ENCODE measurements around the gene RFXAP. TPM values are rescaled to one million over a fixed set of nuclear protein-coding genes. Genes with fewer than 3 reads are reported as not detected.
A peak's percentile ranks its signal among the peaks of the same experiment; 100 is the strongest.

Gene RFXAP
- total RNA-seq, 1 experiment from 2014 or later: 16.0 TPM

DNA sequence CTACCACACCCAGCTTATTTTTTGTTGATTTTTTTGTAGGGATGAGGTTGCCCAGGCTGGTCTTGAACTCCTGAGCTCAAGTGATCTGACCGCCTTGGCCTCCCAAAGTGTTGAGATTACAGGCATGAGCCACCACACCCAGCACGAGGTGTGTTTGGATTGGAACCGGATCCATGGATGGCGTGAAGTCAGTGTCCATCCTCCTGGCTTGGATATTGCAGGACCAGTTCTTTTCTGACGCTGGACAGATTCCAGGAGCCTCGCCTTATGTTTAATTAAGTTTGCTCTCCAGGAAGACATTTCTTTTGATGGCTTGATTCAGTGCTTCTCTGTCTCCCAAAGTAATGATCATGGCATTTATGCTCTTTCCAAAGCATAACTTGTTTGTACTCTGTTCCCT lies 14.4 kb upstream of the RFXAP start:
- peak overlapping the region; percentile 97 for H3K27ac ChIP-seq (ENCODE audit: low read length)
- no peaks in the 10 kb centered on the region for H3K79me2 ChIP-seq (ENCODE audit: low read length)
- no peaks in the 10 kb centered on the region for H3K27me3 ChIP-seq (ENCODE audit: low read length)
- peaks cover 45% of the 10 kb centered on the region for H3K4me1 ChIP-seq (ENCODE audit: low read length)
- peak overlapping the region; percentile 56 for H3K9ac ChIP-seq (ENCODE audit: low read length)
- H3K9me2 ChIP-seq (replicated peaks; ENCODE audit: insufficient read depth, low read length): no peaks in the 10 kb centered on the region
- no peaks in the 10 kb centered on the region for H3K9me3 ChIP-seq (ENCODE audit: low read length)
- peak overlapping the region; percentile 71; the same call in 1 of the 2 replicates for H2AFZ ChIP-seq (ENCODE audit: low read length)
- no peaks in the 10 kb centered on the region for H4K20me1 ChIP-seq (ENCODE audit: insufficient read depth, low read depth, low read length)
- no peak for DNase-seq
- no peaks in the 10 kb centered on the region for H3K36me3 ChIP-seq (ENCODE audit: insufficient read depth, low read length)
- H3K4me2 ChIP-seq (ENCODE audit: low read depth, low read length, poor library complexity, severe bottlenecking): peak overlapping the region; percentile 95
- peak overlapping the region; percentile 57; the same call in 1 of the 2 replicates for H3K4me3 ChIP-seq (ENCODE audit: low read length)

DNA sequence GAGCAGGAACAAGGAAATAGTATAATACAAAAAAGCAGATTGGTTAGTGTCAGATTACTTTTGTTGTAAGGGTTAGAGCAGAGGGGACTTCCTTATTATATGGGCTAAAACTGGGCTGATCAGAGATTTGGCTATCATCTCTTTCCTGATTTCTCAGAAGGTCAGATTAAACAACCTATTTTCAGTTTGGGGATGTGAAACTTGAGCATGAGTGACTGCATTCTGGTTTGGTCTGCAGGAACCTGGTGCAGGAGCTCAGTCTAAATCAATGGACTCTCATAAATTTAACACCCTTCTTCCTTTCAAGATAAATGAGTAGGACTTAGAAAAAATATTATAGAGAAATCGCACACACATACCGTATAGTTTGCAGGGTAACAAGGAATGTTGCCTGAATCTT lies 12.9 kb upstream of the RFXAP start:
- Histone ChIP-seq H2AFZ (ENCODE audit: low read length) (peak overlapping the region; percentile 71), H3K4me1 (ENCODE audit: low read length) (peaks cover 45% of the 10 kb centered on the region), H3K36me3 (ENCODE audit: insufficient read depth, low read length) (no peaks in the 10 kb centered on the region), H3K27ac (ENCODE audit: low read length) (peak overlapping the region; percentile 97), H4K20me1 (ENCODE audit: insufficient read depth, low read depth, low read length) (no peaks in the 10 kb centered on the region), H3K79me2 (ENCODE audit: low read length) (no peaks in the 10 kb centered on the region), H3K27me3 (ENCODE audit: low read length) (no peaks in the 10 kb centered on the region), H3K9ac (ENCODE audit: low read length) (peak overlapping the region; percentile 56), H3K9me2 (replicated peaks; ENCODE audit: insufficient read depth, low read length) (no peaks in the 10 kb centered on the region), H3K9me3 (ENCODE audit: low read length) (no peaks in the 10 kb centered on the region), H3K4me2 (ENCODE audit: low read depth, low read length, poor library complexity, severe bottlenecking) (peak overlapping the region; percentile 95), H3K4me3 (ENCODE audit: low read length) (peak overlapping the region; percentile 57)
- DNase-seq: peak; percentile 93

GRCh38 chr13:36807616-36808015 lies 11.4 kb upstream of the RFXAP start:
- Histone ChIP-seq H3K4me2 (ENCODE audit: low read depth, low read length, poor library complexity, severe bottlenecking) (no peak overlapping the region), H4K20me1 (ENCODE audit: insufficient read depth, low read depth, low read length) (no peaks in the 10 kb centered on the region), H3K27me3 (ENCODE audit: low read length) (no peaks in the 10 kb centered on the region), H3K36me3 (ENCODE audit: insufficient read depth, low read length) (no peaks in the 10 kb centered on the region), H3K27ac (ENCODE audit: low read length) (no peak overlapping the region), H2AFZ (ENCODE audit: low read length) (no peak overlapping the region), H3K9ac (ENCODE audit: low read length) (no peak overlapping the region), H3K4me1 (ENCODE audit: low read length) (peaks cover 45% of the 10 kb centered on the region), H3K4me3 (ENCODE audit: low read length) (no peak overlapping the region), H3K9me2 (replicated peaks; ENCODE audit: insufficient read depth, low read length) (no peaks in the 10 kb centered on the region), H3K79me2 (ENCODE audit: low read length) (no peaks in the 10 kb centered on the region), H3K9me3 (ENCODE audit: low read length) (no peaks in the 10 kb centered on the region)
- no peak for DNase-seq

DNA sequence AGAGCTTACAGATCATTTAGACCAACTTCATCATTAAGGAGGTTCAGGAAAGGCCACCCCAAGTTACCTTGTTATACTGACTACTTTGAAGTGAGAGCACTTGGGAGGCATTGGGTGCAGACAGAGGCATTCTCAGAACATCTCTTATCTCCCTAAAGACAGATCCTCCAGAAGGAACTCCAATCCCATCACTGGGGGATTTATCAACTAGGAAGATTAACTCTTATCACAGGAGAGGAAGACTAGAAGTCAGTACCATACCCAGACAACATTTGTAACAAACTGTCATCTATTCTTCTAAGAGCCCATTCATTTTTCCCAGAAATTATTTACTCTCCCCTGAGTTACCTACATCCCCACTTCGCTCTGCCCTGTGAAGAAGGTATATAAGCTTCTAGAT lies 5.8 kb upstream of the RFXAP start:
- Histone ChIP-seq H3K27ac (ENCODE audit: low read length) (no peak overlapping the region), H4K20me1 (ENCODE audit: insufficient read depth, low read depth, low read length) (no peaks in the 10 kb centered on the region), H3K9ac (ENCODE audit: low read length) (no peak overlapping the region), H2AFZ (ENCODE audit: low read length) (no peak overlapping the region), H3K4me3 (ENCODE audit: low read length) (no peak overlapping the region), H3K4me1 (ENCODE audit: low read length) (peaks cover 3% of the 10 kb centered on the region), H3K27me3 (ENCODE audit: low read length) (no peaks in the 10 kb centered on the region), H3K36me3 (ENCODE audit: insufficient read depth, low read length) (no peaks in the 10 kb centered on the region), H3K9me3 (ENCODE audit: low read length) (no peaks in the 10 kb centered on the region), H3K4me2 (ENCODE audit: low read depth, low read length, poor library complexity, severe bottlenecking) (no peak overlapping the region), H3K79me2 (ENCODE audit: low read length) (no peaks in the 10 kb centered on the region), H3K9me2 (replicated peaks; ENCODE audit: insufficient read depth, low read length) (no peaks in the 10 kb centered on the region)
- no peak for DNase-seq

- Histone ChIP-seq H3K79me2 (ENCODE audit: low read length) (peaks cover 2% of the 10 kb centered on the region), H4K20me1 (ENCODE audit: insufficient read depth, low read depth, low read length) (no peaks in the 10 kb centered on the region), H3K27me3 (ENCODE audit: low read length) (no peaks in the 10 kb centered on the region), H3K4me1 (ENCODE audit: low read length) (peaks cover 8% of the 10 kb centered on the region), H3K4me2 (ENCODE audit: low read depth, low read length, poor library complexity, severe bottlenecking) (no peak overlapping the region), H3K9ac (ENCODE audit: low read length) (no peak overlapping the region), H3K4me3 (ENCODE audit: low read length) (no peak overlapping the region), H3K27ac (ENCODE audit: low read length) (no peak overlapping the region), H2AFZ (ENCODE audit: low read length) (no peak overlapping the region), H3K9me3 (ENCODE audit: low read length) (no peaks in the 10 kb centered on the region), H3K36me3 (ENCODE audit: insufficient read depth, low read length) (no peaks in the 10 kb centered on the region), H3K9me2 (replicated peaks; ENCODE audit: insufficient read depth, low read length) (no peaks in the 10 kb centered on the region)
- no peak for DNase-seq
Observed at GRCh38 chr13:36814465-36814864, 4.6 kb upstream of the RFXAP start.

DNA sequence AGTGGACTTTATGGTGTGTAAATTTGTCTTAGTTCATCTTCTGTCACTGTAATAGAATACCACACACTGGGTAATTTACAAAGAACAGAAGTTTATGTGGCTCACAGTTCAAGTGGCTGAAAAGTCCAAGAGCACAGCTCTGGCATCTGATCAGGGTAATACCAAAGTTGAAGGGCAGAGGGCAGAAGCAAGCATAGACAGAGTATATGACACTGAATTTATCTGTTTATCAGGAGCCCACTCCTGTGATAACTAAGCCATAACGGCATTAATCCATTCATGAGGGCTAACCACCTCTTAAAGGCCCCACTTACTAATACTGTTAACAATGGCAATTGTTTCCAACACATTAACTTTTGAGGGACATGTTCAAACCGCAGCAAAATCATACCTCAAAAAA lies 4.0 kb upstream of the RFXAP start:
- no peak overlapping the region for H3K4me2 ChIP-seq (ENCODE audit: low read depth, low read length, poor library complexity, severe bottlenecking)
- DNase-seq: peak; percentile 71
- H3K4me3 ChIP-seq (ENCODE audit: low read length): no peak overlapping the region
- no peaks in the 10 kb centered on the region for H3K36me3 ChIP-seq (ENCODE audit: insufficient read depth, low read length)
- no peaks in the 10 kb centered on the region for H3K9me2 ChIP-seq (replicated peaks; ENCODE audit: insufficient read depth, low read length)
- H4K20me1 ChIP-seq (ENCODE audit: insufficient read depth, low read depth, low read length): no peaks in the 10 kb centered on the region
- H3K27ac ChIP-seq (ENCODE audit: low read length): no peak overlapping the region
- H3K9ac ChIP-seq (ENCODE audit: low read length): no peak overlapping the region
- no peaks in the 10 kb centered on the region for H3K9me3 ChIP-seq (ENCODE audit: low read length)
- H2AFZ ChIP-seq (ENCODE audit: low read length): no peak overlapping the region
- peaks cover 8% of the 10 kb centered on the region for H3K79me2 ChIP-seq (ENCODE audit: low read length)
- H3K27me3 ChIP-seq (ENCODE audit: low read length): no peaks in the 10 kb centered on the region
- H3K4me1 ChIP-seq (ENCODE audit: low read length): peaks cover 12% of the 10 kb centered on the region

DNA sequence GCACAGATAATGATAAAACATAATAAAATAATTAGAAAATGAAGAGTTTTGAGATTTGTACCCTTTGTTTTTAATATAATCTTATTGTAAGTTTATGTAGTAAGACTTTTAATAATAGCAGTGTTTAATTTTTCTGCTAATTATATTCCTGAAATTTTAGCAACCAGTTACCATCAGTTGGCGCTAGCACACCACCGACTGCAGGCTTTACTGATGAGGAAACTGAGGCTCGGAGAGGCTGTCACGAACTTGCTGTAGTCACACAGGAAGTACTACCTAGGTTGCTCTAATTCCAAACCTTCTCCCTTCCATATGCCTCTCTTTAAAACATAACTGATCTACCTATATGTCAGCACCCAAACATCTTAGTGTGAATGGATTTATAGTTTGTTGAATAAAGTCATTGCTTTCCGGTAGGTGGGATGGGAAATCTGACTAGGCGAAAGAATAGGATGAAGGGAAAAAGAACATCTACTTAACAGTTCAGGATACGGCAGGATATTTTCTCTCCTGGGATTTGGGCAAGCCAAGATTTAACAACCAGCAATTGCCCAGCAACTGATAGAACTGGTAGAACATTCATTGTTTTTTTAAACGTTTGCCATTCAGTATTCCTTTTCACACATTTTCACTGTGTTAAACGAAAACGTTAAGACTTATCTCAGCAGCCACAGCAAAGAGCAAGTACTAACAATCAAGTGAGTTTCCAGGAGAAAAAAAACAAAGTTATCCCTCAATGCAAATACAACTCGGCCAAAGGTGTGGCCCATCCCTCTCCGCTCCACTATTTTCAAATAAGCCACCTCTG lies 822 bp upstream of the RFXAP start:
- no peaks in the 10 kb centered on the region for H3K9me2 ChIP-seq (replicated peaks; ENCODE audit: insufficient read depth, low read length)
- H3K9me3 ChIP-seq (ENCODE audit: low read length): no peaks in the 10 kb centered on the region
- 0 out of 2 replicates have a peak, but pooled peaks cover 8% of the 10 kb centered on the region for H3K36me3 ChIP-seq (ENCODE audit: insufficient read depth, low read length)
- peak overlapping the region; percentile 85 for H3K4me3 ChIP-seq (ENCODE audit: low read length)
- H4K20me1 ChIP-seq (ENCODE audit: insufficient read depth, low read depth, low read length): no peaks in the 10 kb centered on the region
- peak overlapping the region; percentile 92 for H3K9ac ChIP-seq (ENCODE audit: low read length)
- H2AFZ ChIP-seq (ENCODE audit: low read length): peak overlapping the region; percentile 97
- peak; percentile 65 for DNase-seq
- peaks cover 44% of the 10 kb centered on the region for H3K4me1 ChIP-seq (ENCODE audit: low read length)
- H3K27ac ChIP-seq (ENCODE audit: low read length): no peak overlapping the region
- H3K27me3 ChIP-seq (ENCODE audit: low read length): no peaks in the 10 kb centered on the region
- H3K79me2 ChIP-seq (ENCODE audit: low read length): peaks cover 40% of the 10 kb centered on the region
- peak overlapping the region; percentile 96 for H3K4me2 ChIP-seq (ENCODE audit: low read depth, low read length, poor library complexity, severe bottlenecking)

DNA sequence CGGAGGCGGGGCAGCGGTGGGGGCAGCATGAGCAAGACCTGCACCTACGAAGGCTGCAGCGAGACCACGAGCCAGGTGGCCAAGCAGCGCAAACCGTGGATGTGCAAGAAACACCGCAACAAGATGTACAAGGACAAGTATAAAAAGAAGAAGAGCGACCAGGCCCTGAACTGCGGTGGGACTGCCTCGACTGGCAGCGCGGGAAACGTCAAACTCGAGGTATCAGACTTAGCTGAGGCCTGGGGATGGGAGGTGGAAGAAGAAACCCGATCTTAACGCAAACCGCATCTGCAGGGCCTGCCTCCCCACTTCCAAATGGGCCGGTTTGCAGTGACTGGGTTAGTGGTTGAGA lies 693 bp downstream of the RFXAP start:
- Histone ChIP-seq H3K79me2 (ENCODE audit: low read length) (peaks cover 55% of the 10 kb centered on the region), H3K4me1 (ENCODE audit: low read length) (peaks cover 58% of the 10 kb centered on the region), H3K9me3 (ENCODE audit: low read length) (no peaks in the 10 kb centered on the region), H3K4me3 (ENCODE audit: low read length) (peak overlapping the region; percentile 85), H3K9me2 (replicated peaks; ENCODE audit: insufficient read depth, low read length) (no peaks in the 10 kb centered on the region), H3K9ac (ENCODE audit: low read length) (peak overlapping the region; percentile 92), H2AFZ (ENCODE audit: low read length) (peak overlapping the region; percentile 81; the same call in 1 of the 2 replicates), H3K4me2 (ENCODE audit: low read depth, low read length, poor library complexity, severe bottlenecking) (peak overlapping the region; percentile 96), H4K20me1 (ENCODE audit: insufficient read depth, low read depth, low read length) (no peaks in the 10 kb centered on the region), H3K27ac (ENCODE audit: low read length) (peak overlapping the region; percentile 69), H3K36me3 (ENCODE audit: insufficient read depth, low read length) (0 out of 2 replicates have a peak, but pooled peaks cover 8% of the 10 kb centered on the region), H3K27me3 (ENCODE audit: low read length) (no peaks in the 10 kb centered on the region)
- peak; percentile 81 for DNase-seq

Measured in Karpas-422 (cell line).